ENCODE results near the gene BLOC1S4.
"Not testable (repeated sequence)": the region's sequence is repeated elsewhere in the genome, so short reads cannot be mapped to it uniquely, and the experiment has no call there.

Gene BLOC1S4

DNA sequence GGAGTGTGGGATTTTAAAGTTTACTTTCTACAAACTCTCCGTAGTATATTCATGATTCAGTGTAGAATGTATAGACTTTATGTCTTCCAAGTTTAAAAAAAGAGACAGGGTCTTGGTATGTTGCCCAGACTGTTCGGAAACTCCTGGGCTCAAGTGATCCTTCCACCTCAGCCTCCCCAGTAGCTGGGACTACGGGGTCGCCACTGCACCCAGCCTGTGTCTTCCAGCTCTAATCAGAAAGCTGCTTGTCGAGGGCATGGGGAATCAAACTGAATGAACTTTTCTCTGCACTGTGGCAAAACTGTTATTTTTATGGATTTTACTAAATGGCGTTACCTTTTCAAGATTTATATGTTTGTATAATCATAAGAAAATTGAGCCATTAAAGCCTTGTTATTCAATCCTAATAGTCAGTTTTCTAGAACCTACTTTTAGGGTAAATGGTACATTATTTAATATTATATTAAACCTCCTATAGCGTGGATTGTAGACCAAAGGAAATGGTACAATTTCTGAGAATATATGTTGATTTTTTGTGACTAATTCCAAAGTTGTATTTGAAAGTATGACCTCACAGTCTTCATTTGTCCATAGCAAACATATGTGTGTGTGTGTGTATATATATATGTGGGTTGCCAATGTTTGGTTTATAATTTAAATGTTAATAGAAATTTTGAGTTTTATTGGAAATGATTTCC lies 1.1 kb downstream of the BLOC1S4 start:
- Mint-ChIP-seq H3K36me3 (peaks cover 14% of the 10 kb centered on the region), H3K27me3 (peaks cover 13% of the 10 kb centered on the region), H3K27ac (peak overlapping the region; percentile 89), H3K4me3 (peak overlapping the region; percentile 89), H3K4me1 (peaks cover 35% of the 10 kb centered on the region), H3K9me3 (peaks cover 4% of the 10 kb centered on the region)
- no peak for DNase-seq
- CTCF ChIA-PET = interaction anchor here (0.7 to 6.6 kb wide), 13 partner anchors 9 to 384 kb away, joined by 3 to 159 read pairs (median 5); a partner anchor contains a TSS

DNA sequence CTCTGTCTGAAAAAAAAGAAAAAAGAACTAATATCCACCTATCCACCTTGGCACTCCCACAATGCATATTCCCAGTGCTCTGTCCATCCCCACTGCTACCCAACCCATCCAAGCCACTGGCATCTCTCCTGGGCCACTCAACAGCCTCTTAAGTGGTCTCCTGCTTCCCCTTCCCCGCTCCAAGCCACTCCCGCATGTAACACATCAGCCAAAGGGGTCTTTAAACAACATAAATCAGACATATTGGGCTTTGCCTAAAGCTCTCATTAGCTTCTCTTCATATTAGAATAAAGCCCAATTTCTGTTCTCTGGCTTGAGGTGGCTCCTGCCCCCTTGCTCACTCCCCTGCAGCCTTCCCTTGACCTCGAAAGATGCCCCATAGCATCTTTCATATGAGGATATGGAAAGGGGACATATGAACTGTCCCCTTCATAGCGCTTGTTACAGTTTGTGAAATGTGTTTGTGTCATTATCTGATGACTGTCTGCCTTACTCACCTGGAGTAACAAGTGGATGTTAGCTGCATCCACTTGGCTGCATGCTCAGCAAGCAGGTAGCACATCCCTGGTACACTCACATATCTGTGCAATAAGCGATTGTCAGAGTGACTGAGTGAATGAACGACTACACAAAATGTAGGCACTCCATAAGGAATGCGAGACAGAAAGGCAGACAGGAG lies 3.1 kb downstream of the BLOC1S4 start:
- H3K4me3 Mint-ChIP-seq = no peak overlapping the region
- no peak overlapping the region for H3K27ac Mint-ChIP-seq
- H3K9me3 Mint-ChIP-seq = no peaks in the 10 kb centered on the region
- peaks cover 7% of the 10 kb centered on the region for H3K27me3 Mint-ChIP-seq
- CTCF ChIA-PET = interaction anchor here (0.8 to 6.6 kb wide), 14 partner anchors 16 to 382 kb away, joined by 3 to 159 read pairs (median 8); partner anchors contain the start of gene GRPEL1
- peaks cover 9% of the 10 kb centered on the region for H3K36me3 Mint-ChIP-seq
- H3K4me1 Mint-ChIP-seq = peaks cover 35% of the 10 kb centered on the region
- no peak for DNase-seq

DNA sequence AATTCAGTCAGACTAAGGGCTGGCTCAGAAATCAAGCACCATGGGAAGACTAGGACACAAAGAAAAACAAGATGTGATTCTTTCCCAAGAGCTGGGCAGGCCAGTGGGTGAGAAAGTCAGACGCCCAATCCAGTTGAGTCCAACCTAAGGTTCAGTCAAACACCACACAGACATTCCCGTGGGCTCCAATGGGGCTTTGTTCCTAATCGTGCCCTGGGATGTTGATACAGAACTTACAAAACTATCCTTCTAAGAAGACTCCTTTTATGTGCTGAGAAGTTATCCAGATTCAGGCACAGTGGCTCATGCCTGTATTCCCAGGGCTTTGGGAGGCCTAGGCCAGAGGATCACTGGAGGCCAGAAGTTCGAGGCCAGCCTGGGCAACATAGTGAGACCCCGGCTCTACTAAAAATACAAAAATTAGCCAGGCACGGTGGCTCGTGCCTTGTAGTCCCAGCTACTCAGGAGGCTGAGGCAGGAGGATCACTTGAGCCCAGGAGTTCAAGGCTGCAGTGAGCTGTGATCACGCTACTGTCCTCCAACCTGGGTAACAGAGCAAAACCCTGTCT lies 3.7 kb downstream of the BLOC1S4 start:
- Mint-ChIP-seq H3K4me1 (peaks cover 35% of the 10 kb centered on the region), H3K9me3 (no peaks in the 10 kb centered on the region), H3K27ac (no peak overlapping the region), H3K36me3 (peaks cover 9% of the 10 kb centered on the region), H3K4me3 (no peak overlapping the region), H3K27me3 (peaks cover 7% of the 10 kb centered on the region)
- CTCF ChIA-PET = interaction anchor here (0.9 to 6.6 kb wide), 19 partner anchors 10 to 363 kb away, joined by 3 to 159 read pairs (median 5); partner anchors contain the start of gene GRPEL1
- no peak for DNase-seq

DNA sequence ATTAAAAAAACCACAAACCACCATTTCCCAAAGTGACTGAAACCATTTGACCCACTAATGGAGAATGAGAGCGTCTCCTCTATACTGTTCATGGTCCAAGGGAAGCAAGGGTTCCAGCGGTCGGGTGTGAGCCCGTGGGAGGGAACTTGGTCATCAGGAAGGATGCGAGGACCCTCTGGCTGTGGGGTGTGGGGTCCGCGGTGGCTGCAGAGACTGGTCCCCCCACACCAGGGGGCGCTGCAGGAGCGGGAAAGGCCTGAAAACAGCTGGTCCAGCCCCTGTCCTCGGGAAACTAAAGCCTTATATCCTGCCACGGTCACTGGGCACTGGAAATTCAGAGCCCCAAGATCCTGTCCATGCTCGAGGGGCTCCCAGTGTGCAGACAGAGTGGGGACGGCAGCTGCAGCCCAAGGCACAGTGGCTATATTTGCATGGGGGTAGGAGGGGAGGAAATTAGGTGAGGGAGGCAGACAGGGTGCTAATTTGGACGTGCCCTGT lies 4.3 kb downstream of the BLOC1S4 start:
- Mint-ChIP-seq H3K36me3 (peaks cover 9% of the 10 kb centered on the region), H3K27me3 (peaks cover 7% of the 10 kb centered on the region), H3K9me3 (no peaks in the 10 kb centered on the region), H3K4me3 (no peak overlapping the region), H3K27ac (no peak overlapping the region), H3K4me1 (peaks cover 31% of the 10 kb centered on the region)
- DNase-seq = peak; percentile 87
- CTCF ChIA-PET = interaction anchor here (0.8 to 6.6 kb wide), 22 partner anchors 10 to 362 kb away, joined by 3 to 159 read pairs (median 4); partner anchors contain the start of gene GRPEL1

DNA sequence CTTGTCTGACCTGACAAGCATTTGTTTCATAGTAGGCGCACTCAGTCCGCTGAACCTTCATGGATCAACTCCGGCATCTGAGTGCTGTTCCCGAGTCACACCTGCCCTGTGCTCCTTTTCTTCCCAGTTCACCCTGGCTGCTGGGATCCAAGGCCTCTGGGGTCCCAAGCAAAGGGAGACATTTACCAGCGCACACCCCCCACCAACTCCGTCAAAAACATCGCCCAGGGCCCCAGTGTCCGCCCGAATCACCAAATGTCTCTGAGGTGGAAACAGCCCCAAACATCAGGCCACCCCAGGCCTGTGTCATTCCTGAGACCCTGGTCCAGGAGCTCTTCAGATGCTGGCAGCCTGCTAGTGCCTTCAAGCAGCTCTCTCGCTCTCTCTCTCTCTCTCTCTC lies 5.1 kb downstream of the BLOC1S4 start:
- H3K36me3 Mint-ChIP-seq = peaks cover 9% of the 10 kb centered on the region
- H3K4me1 Mint-ChIP-seq = peaks cover 25% of the 10 kb centered on the region
- no peak for DNase-seq
- peaks cover 7% of the 10 kb centered on the region for H3K27me3 Mint-ChIP-seq
- CTCF ChIA-PET = interaction anchor here (0.8 to 6.6 kb wide), 7 partner anchors 9 to 361 kb away, joined by 3 to 159 read pairs (median 5); no protein-coding TSS in a partner anchor
- H3K9me3 Mint-ChIP-seq = no peaks in the 10 kb centered on the region
- no peak overlapping the region for H3K27ac Mint-ChIP-seq
- no peak overlapping the region for H3K4me3 Mint-ChIP-seq

DNA sequence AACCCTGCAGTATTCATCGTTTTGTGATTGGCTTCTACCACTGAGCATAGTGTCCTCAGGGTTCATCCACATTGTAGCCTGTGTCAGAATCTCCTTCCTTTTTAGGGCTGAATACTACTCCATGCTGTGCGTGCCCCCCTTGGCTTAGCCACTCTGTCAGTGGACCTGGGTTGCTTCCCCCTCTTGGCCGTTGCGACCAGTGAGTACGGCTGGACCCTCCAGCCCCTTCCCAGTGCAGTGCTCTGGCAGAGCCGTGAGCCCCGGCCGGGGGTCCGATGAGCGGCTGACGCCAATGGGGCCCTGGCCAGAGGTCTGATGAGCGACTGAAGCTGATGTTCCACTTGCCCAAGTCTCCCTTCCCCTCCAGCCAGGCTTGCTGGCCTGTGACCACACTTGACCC lies 6.9 kb downstream of the BLOC1S4 start:
- Mint-ChIP-seq H3K36me3 (peaks cover 9% of the 10 kb centered on the region), H3K4me1 (peaks cover 25% of the 10 kb centered on the region), H3K27me3 (peaks cover 7% of the 10 kb centered on the region), H3K4me3 (no peak overlapping the region), H3K9me3 (no peaks in the 10 kb centered on the region), H3K27ac (no peak overlapping the region)
- CTCF ChIA-PET = interaction anchor here (1.1 kb wide), 1 partner anchor 21 kb away, joined by 3 read pairs; no protein-coding TSS in a partner anchor
- no peak for DNase-seq

DNA sequence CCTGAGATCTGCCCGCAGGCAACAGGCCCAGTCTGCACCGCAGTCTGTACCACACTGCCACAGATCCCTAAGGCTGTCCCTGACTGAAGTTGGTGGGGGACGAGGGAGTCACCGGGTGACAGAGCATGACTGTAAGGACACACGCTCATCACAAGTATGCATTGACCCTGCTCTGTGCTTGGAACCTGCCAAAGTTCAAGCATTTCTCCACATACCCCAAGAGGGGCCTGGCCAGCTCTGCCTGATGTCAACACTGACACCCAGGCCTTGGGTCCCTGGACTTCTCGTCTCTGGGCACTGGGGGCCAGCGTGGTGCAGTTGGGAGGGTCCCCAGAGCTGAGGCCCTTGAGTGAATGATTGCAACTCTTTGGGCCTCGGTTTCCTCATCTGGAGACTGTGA lies 7.9 kb downstream of the BLOC1S4 start:
- peaks cover 7% of the 10 kb centered on the region for H3K27me3 Mint-ChIP-seq
- H3K4me3 Mint-ChIP-seq = no peak overlapping the region
- no peak overlapping the region for H3K27ac Mint-ChIP-seq
- CTCF ChIA-PET = interaction anchor here (1.0 to 1.3 kb wide), 3 partner anchors 60 to 347 kb away, joined by 3 to 6 read pairs (median 3); no protein-coding TSS in a partner anchor
- peaks cover 27% of the 10 kb centered on the region for H3K4me1 Mint-ChIP-seq
- DNase-seq = no peak
- no peaks in the 10 kb centered on the region for H3K9me3 Mint-ChIP-seq
- peaks cover 3% of the 10 kb centered on the region for H3K36me3 Mint-ChIP-seq

DNA sequence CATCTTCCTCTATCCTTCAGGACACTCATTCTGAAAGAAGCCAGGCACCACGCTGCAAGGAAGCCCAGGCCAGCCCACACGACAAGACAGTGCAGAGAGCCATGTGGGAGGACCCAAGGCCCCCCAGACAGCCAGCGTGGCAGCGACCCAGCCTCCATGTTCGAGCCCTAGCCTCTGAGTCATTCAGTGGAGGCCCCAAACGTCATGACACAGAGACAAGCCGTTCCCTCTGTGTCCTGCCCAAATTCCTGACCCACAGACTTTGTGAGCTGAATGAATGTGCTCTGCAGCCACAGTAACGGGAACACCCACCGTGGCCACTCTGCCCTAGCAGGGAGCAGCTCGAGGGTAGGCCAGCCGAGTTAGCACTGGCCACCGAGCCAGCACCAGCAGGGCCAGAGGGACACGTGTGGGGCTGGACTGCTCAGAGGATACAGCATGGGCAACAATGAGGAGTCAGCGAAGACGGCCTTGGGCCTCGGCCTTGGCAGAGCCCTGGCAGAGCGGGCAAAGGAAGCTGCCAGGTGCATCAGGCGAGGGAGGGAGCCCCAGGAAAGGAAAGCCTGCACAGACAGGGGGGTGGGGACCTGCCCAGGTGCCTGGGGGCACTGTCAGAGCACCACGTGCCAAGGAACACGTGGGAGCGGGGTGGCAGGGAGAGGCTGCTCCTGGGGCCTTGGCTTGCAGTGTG lies 8.6 kb downstream of the BLOC1S4 start:
- CTCF ChIA-PET = interaction anchor here (1.0 to 1.3 kb wide), 3 partner anchors 60 to 347 kb away, joined by 3 to 6 read pairs (median 3); no protein-coding TSS in a partner anchor
- H3K36me3 Mint-ChIP-seq = no peaks in the 10 kb centered on the region
- H3K27ac Mint-ChIP-seq = no peak overlapping the region
- no peaks in the 10 kb centered on the region for H3K9me3 Mint-ChIP-seq
- peaks cover 19% of the 10 kb centered on the region for H3K4me1 Mint-ChIP-seq
- no peak for DNase-seq
- peaks cover 7% of the 10 kb centered on the region for H3K27me3 Mint-ChIP-seq
- H3K4me3 Mint-ChIP-seq = no peak overlapping the region

DNA sequence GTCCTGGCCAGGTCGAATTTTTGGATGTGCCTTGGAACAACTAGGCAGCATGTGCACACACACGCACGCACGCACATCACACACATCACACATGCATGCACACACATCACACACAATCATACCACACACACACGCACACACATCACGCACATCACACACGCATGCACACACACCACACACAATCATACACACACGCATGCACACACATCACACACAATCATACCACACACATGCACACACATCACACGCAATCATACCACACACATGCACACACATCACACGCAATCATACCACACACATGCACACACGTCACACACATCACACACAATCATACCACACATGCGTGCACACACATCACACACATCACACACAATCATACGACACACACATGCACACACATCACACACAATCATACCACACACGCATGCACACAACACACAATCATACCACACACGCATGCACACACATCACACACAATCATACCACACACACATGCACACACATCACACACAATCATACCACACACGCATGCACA lies 9.5 kb downstream of the BLOC1S4 start:
- peaks cover 15% of the 10 kb centered on the region for H3K4me1 Mint-ChIP-seq
- not testable (repeated sequence) for H3K36me3 Mint-ChIP-seq, DNase-seq, H3K4me3 Mint-ChIP-seq, H3K27ac Mint-ChIP-seq, H3K9me3 Mint-ChIP-seq, H3K27me3 Mint-ChIP-seq
- CTCF ChIA-PET = interaction anchor here (1.3 kb wide), 1 partner anchor 59 kb away, joined by 3 read pairs; no protein-coding TSS in a partner anchor

DNA sequence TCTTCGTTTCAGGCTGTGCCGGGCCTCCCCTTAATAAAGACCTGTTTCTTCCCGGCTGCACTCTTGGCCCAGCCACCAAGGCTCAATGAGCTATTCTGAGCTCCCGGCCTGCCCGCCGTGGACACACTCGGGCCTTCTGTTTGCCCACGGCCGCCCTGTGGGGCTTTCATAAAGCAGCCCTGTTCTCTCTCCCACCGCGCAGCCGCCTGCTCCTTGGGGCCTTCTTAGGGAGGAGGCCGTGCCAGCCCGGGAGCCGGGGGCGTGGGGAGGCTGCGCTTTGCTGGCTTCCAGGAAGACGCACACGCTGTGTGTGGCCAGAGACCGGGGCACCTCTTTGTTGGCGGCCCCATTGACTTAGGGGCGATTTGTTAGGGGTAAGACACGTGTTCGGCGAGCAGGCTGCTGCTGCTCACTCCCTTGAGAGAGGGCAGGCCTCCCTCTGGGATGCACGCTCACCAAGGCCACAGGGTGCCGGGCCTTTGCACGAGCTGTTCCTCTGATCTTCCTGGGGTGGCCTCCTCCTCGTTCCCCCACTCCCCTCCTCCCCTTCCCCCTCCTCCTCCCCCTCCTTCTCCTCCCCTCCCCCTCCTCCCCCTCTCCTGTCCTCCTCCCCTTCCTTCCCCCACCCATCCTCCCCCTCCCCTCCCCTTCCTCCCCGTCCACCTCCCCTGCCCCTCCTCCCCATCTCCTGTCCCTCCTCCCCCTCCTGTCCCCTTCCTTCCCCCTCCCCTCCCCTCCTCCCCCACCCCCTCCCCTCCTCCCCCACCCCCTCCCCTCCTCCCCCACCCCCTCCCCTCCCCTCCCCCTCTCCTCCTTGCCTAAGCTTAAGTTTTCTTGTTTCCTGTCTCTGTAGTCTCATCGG lies 11.3 kb downstream of the BLOC1S4 start:
- Mint-ChIP-seq H3K4me3 (no peak overlapping the region), H3K27ac (no peak overlapping the region), H3K4me1 (peaks cover 10% of the 10 kb centered on the region), H3K27me3 (peaks cover 4% of the 10 kb centered on the region), H3K9me3 (no peaks in the 10 kb centered on the region), H3K36me3 (no peaks in the 10 kb centered on the region)
- no peak for DNase-seq
- CTCF ChIA-PET = interaction anchor here (0.5 to 2.0 kb wide), 2 partner anchors 22 to 146 kb away, joined by 3 to 13 read pairs; no protein-coding TSS in a partner anchor

DNA sequence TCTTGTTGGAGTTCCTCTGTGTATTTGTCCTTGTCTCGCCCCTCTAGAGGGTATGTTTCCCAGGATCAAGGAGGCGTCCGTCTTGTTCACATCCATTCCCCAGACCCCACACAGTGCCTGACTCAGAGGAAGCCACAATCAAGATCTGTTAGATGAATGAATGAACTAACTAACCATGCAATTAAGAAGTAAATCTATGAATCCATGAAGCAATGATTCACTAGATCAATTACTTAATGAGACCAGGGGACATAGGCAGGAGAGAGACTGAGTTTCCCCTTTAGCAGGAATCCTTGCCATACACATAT lies 11.9 kb downstream of the BLOC1S4 start:
- CTCF ChIA-PET = interaction anchor here (0.5 to 2.0 kb wide), 2 partner anchors 22 to 146 kb away, joined by 3 to 13 read pairs; no protein-coding TSS in a partner anchor

DNA sequence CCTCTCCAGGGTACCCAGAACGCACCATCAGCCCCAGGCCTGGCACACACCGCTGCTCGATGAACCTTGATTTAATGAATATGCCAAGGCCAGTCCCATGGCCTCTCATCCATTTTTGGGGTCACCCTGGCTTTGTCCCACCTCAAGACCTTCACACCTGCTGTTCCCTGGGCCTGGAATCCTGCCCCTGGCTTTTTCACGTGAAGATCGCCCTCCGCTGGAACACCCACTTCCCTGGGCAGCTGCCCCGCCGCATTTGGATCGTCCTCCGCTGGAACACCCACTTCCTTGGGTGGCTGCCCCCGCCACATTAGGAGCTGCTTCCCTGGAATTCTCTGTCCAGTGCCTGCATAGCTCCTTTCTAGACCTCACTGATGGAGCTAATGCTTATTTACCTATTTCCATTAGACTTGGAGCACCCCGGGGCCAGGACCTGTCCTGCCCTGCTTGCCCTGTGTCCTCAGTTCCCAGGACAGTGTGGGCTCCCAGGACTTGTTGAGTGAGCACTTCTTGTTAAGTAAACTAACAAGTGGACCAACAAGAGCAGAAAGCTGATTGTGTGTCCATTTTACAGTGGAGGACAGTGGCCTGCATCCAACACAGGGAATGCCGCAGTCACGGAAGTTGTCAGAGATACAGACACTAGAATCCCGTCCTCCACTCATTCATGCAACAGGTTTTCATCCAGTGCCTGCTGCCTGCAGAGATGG lies 12.5 kb downstream of the BLOC1S4 start:
- no peaks in the 10 kb centered on the region for H3K36me3 Mint-ChIP-seq
- CTCF ChIA-PET = interaction anchor here (0.5 to 1.5 kb wide), 4 partner anchors 21 to 146 kb away, joined by 3 to 6 read pairs (median 3); no protein-coding TSS in a partner anchor
- peaks cover 4% of the 10 kb centered on the region for H3K27me3 Mint-ChIP-seq
- H3K4me1 Mint-ChIP-seq = peaks cover 10% of the 10 kb centered on the region
- DNase-seq = no peak
- peak overlapping the region; percentile 19 for H3K27ac Mint-ChIP-seq
- no peaks in the 10 kb centered on the region for H3K9me3 Mint-ChIP-seq
- H3K4me3 Mint-ChIP-seq = no peak overlapping the region

More for the DNA sequence above, 11.9 kb downstream of the BLOC1S4 start:
- Mint-ChIP-seq H3K27me3 (peaks cover 4% of the 10 kb centered on the region), H3K4me3 (no peak overlapping the region), H3K27ac (no peak overlapping the region), H3K4me1 (peaks cover 10% of the 10 kb centered on the region), H3K9me3 (no peaks in the 10 kb centered on the region), H3K36me3 (no peaks in the 10 kb centered on the region)
- DNase-seq = no peak
